Right ventricle myocardium inferior (tissue), 1 donor: ENCODE data around the gene NAGA. TPM values are rescaled to one million over a fixed set of nuclear protein-coding genes. Genes with fewer than 3 reads are reported as not detected.
"Not testable (repeated sequence)": the region's sequence is repeated elsewhere in the genome, so short reads cannot be mapped to it uniquely, and the experiment has no call there.

Source experiments
- ATAC-seq: fragments of 200-7000 bp; cut with Tn5 transposase; one replicate; pipeline ENCODE4 v1.9.1; 2020; ENCODE audit warnings: mild to moderate bottlenecking, moderate library complexity
- DNase-seq: peaks from one replicate; pipeline ENCODE4 v3.0.0; 2021; ENCODE audit errors: missing footprints
- intact Hi-C: fragments of 100-400 bp; cut with DNase I; formaldehyde crosslinking; loops from one replicate; pipeline ENCODE4 v1.11.0; 2022
- long read RNA-seq: library from polyadenylated mRNA; unstranded; transcript quantifications from one replicate; pipeline ENCODE4 v2.0.0, GENCODE V29; 2021
- total RNA-seq: library from RNA; stranded (reverse); fragmentation: NEBNext Ultra II Directional; extraction: Animal tissue kit (Norgen Biotek cat#: 25700); gene quantifications from one replicate; pipeline ENCODE4 v1.2.1, GENCODE V29; 2021
- donor health status: DM: no; HTN: yes; CAD: no; lungs with severe emphysema.

Gene NAGA
- 14.3 TPM for total RNA-seq
- long read RNA-seq, transcript NAGA-201 (9 exons, 3,694 nt): major isoform, 6 of 18 reads
- long read RNA-seq, partial matches to known transcripts: 0 of 18 reads
- long read RNA-seq, other reads (novel, unspliced or antisense): 5 of 18 reads

- intact Hi-C loops: no loop called here
- peak; percentile 99 for DNase-seq
- peak; percentile 95 for ATAC-seq
These were observed at the start of gene NAGA for GRCh38 chr22:42070517-42071422. NAGA (minus strand) TSS chr22:42070812; CDS start chr22:42070297, 515 bp downstream.

DNA sequence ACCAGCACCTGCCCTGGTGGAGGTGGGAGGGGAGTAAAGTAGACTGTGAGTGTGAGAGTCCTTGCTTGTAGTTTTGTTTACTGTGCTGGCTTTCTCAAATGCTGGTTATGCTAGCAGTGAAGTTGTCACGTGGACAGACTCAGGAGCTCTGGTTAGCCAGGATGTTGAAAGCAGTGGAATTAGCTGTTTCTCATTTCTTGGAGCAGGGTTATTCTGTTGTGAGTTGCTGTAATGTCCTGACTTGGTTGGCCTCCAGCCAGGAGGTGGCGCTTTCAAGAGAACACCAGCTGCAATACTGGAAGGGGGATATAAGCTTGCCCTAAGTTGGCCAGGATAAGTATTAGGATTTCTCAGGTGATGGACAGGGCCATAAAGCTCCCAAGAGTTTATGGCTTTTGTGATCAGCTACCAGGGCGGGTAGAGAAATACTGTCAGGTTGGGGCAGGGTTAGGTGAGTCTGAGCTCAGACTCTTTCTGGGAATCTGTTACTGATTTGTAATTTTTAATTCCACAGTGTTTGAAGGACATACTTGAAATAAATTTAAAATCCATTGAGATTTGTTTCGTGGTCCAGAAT, 46.3 kb upstream of the NAGA start:
- ATAC-seq: no peak
- intact Hi-C loops: no loop called here
- no peak for DNase-seq

DNA sequence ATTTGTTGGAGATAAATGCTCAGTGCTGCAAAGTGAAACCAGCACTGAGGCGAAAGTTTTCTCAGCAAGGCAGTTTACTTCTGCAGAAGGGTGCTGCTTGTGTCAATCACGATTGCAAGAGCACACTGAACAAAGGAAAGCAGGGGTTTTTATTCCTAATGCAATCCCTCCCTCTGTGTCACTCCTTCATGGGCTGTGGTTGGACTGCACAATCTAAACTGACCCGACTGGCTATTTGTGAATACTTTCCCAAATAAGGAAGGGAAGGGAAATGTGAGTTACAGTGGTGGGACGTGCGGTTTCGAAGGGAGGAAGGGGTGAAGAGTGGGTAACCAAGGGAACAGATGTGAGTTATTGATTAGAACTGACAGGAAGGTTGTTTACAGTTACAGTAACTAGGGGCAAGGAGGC, 44.8 kb upstream of the NAGA start:
- ATAC-seq, intact Hi-C loops, DNase-seq: not testable (repeated sequence)

- no peak for DNase-seq
- ATAC-seq: no peak
- intact Hi-C loops: loop anchor here (5.0 kb wide), 1 partner anchor 147 kb away; the partner anchor contains the start of gene SEPTIN3
These were observed 44.1 kb upstream of the NAGA start for GRCh38 chr22:42114721-42115120.

- intact Hi-C loops: loop anchor here (5.0 kb wide), 1 partner anchor 145 kb away; the partner anchor contains the start of gene SEPTIN3
- not testable (repeated sequence) for ATAC-seq, DNase-seq
These were observed 42.2 kb upstream of the NAGA start for GRCh38 chr22:42112793-42113192.

- intact Hi-C loops: loop anchor here (5.0 kb wide), 1 partner anchor 144 kb away; the partner anchor contains the start of gene SEPTIN3
- DNase-seq: no peak
- no peak for ATAC-seq
These were observed 41.2 kb upstream of the NAGA start for GRCh38 chr22:42111798-42112197.

- DNase-seq (no peak), ATAC-seq (no peak)
- intact Hi-C loops: no loop called here
These were observed 38.2 kb upstream of the NAGA start for GRCh38 chr22:42108848-42109247.

GRCh38 chr22:42104332-42104860, 33.8 kb upstream of the NAGA start:
- DNase-seq, ATAC-seq, intact Hi-C loops: not testable (repeated sequence)

DNA sequence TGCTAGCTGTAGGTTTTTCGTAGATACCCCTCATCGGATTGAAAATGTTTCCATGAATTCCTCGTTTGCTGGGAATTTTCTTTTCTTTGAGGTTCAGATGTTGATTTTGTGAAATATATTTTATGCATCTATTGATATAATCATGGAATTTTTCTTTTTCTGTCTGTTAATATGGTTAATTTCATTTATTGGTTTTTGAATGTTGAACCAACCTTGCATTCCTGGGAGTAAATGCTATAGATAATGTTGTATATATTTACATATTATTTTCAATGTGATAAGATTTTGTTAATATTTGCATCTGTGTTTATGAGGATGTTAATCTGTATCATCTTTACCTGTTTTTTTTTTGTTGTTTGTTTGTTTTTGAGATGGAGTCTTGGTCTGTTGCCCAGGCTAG, 30.6 kb upstream of the NAGA start:
- intact Hi-C loops: no loop called here
- DNase-seq (no peak), ATAC-seq (no peak)

- intact Hi-C loops: loop anchor here (5.0 kb wide), 3 partner anchors 181 to 461 kb away; partner anchors contain the start of genes SERHL2 and TCF20
- DNase-seq (no peak), ATAC-seq (no peak)
These were observed 20.8 kb upstream of the NAGA start for GRCh38 chr22:42091455-42091782.

GRCh38 chr22:42090596-42091454, 20.2 kb upstream of the NAGA start, which contains the start of gene NDUFA6:
NDUFA6 (minus strand) TSS chr22:42090772; CDS start chr22:42090744, 28 bp downstream.
- DNase-seq: peak; percentile 99
- ATAC-seq: peak; percentile 98
- intact Hi-C loops: loop anchor here (1.0 to 5.0 kb wide), 4 partner anchors 12 to 461 kb away; partner anchors contain the start of genes SERHL2, SMDT1 and TCF20

DNA sequence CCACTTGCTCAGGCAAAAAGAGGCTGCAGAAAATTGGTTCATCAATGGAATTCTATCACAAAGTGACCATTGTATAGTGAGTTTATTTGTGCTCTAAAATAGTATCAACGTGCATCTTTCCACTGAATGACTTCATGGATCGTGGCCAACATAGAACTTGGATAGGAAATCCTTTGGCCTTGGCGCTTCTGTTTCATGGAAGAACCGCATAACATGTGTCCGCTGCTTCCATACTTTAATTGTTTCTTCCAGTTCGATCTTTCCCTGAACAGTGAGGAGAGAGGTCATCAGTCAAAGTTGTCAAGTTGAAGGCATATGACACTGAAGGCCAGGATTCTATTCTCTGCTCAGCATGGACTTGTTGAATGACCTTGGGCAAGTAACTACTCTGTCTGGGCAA, 15.4 kb upstream of the NAGA start:
- ATAC-seq (no peak), DNase-seq (no peak)
- intact Hi-C loops: no loop called here

GRCh38 chr22:42084874-42085273, 14.3 kb upstream of the NAGA start:
- intact Hi-C loops: no loop called here
- DNase-seq (peak; percentile 45), ATAC-seq (no peak)

DNA sequence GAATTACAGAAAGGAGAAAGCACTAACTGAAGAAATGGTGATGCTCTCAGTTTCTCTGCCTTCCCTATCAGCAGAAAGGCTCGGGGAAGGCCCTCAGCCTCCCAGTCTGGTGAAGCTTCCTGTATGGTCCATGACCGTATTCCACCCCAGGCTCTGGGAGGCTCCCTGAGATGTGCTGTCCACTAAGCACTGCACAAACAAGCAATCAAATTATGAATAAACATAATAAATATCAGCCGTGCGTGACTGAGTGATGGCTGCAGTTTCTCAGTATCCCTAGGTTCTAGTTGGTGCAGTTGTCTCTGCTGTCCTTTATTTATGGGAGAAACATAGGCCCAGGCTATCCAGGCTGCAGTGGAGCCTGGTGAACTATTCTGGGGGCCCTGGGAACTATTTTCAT, 12.5 kb upstream of the NAGA start:
- no peak for DNase-seq

GRCh38 chr22:42080287-42080686, 9.7 kb upstream of the NAGA start:
- DNase-seq: no peak
- ATAC-seq: no peak
- intact Hi-C loops: no loop called here

More for the DNA sequence above, 12.5 kb upstream of the NAGA start:
- ATAC-seq: no peak
- intact Hi-C loops: no loop called here

GRCh38 chr22:42079319-42080251, 9.0 kb upstream of the NAGA start, which contains the start of gene SMDT1:
SMDT1 (plus strand) TSS chr22:42079700; CDS start chr22:42079769, 69 bp downstream.
- peak; percentile 95 for ATAC-seq
- intact Hi-C loops: loop anchor here (1.0 kb wide), 1 partner anchor 11 kb away; the partner anchor contains the start of gene NDUFA6
- DNase-seq: peak; percentile 100
